T-cell (primary cell): Measurements from ENCODE around the gene DNAJC3. TPM values are rescaled to one million over a fixed set of nuclear protein-coding genes. Genes with fewer than 3 reads are reported as not detected.
A peak's percentile ranks its signal among the peaks of the same experiment; 100 is the strongest.
"Not testable (repeated sequence)": the region's sequence is repeated elsewhere in the genome, so short reads cannot be mapped to it uniquely, and the experiment has no call there.

Source experiments
- ATAC-seq, 4 experiments: fragments of 200-7000 bp in 3 of 4; fragments of 150-1000 bp in 1 of 4; cut with Tn5 transposase; replicated peaks in 1 of 4; 1 replicate in 3 of 4; 2 replicates in 1 of 4; pipeline ENCODE4 v1.10.0; 2021; ENCODE audit warnings: moderate library complexity in 3 of 4, mild to moderate bottlenecking in 2 of 4, moderate number of reproducible peaks in 1 of 4
- CTCF ChIA-PET, 2 donors: fragments of 300-600 bp; sonication (Branson Sonifier 250); formaldehyde crosslinking; loops; one replicate each; lab custom pipeline; 2022; ENCODE audit warnings: antibody characterized with exemption in 2 of 2; lab: Charles Lee
- POLR2A ChIA-PET, 2 donors: fragments of 300-600 bp; sonication (Branson Sonifier 250); formaldehyde crosslinking; loops; one replicate each; lab custom pipeline; 2022; ENCODE audit warnings: antibody characterized with exemption in 2 of 2; lab: Charles Lee
- DNase-seq, 35 experiments: peaks; one replicate each; pipeline versions ENCODE4 v3.0.0 to v3.0.0-alpha.2; 2013 to 2023
- H3K27ac ChIP-seq: one replicate; pipeline ENCODE4 v1.5.1; 2013; ENCODE audit warnings: low read length
- H3K27me3 ChIP-seq, 2 experiments: replicated peaks in 1 of 2; 1 replicate in 1 of 2; 2 replicates in 1 of 2; pipeline versions ENCODE4 v1.6.1 to v1.7.0; 2013; ENCODE audit warnings: low read length in 1 of 2, mixed read lengths in 1 of 2; ENCODE audit not compliant: control insufficient read depth in 2 of 2, insufficient read depth in 2 of 2; ENCODE audit errors: extremely low read depth in 1 of 2
- H3K36me3 ChIP-seq, 2 donors: 1 replicate in 1 of 2; 2 replicates in 1 of 2; pipeline versions ENCODE4 v1.6.1 to v1.7.0; 2013; ENCODE audit warnings: low read length in 1 of 2; ENCODE audit not compliant: control insufficient read depth in 2 of 2, insufficient read depth in 1 of 2; ENCODE audit errors: extremely low read depth in 1 of 2
- H3K4me1 ChIP-seq, 2 experiments: 1 replicate in 1 of 2; 2 replicates in 1 of 2; pipeline versions ENCODE4 v1.6.1 to v1.7.0; 2013; ENCODE audit warnings: low read length in 2 of 2, mixed read lengths in 1 of 2; ENCODE audit not compliant: insufficient read depth in 2 of 2, control insufficient read depth in 1 of 2; ENCODE audit errors: extremely low read depth in 1 of 2
- H3K4me3 ChIP-seq, 2 donors: 1 replicate in 1 of 2; 2 replicates in 1 of 2; pipeline versions ENCODE4 v1.5.1 to v1.7.0; 2013; ENCODE audit warnings: mild to moderate bottlenecking in 2 of 2, low read length in 1 of 2, moderate library complexity in 1 of 2; ENCODE audit not compliant: control insufficient read depth in 1 of 2; ENCODE audit errors: extremely low read depth in 1 of 2
- H3K9me3 ChIP-seq: 2 replicates; pipeline ENCODE4 v1.7.0; 2013
- H3K27ac Mint-ChIP-seq, 2 donors: one replicate each; pipeline ENCODE4 v1.8.0; 2020 to 2021; ENCODE audit warnings: mild to moderate bottlenecking in 2 of 2, mixed read lengths in 2 of 2
- H3K27me3 Mint-ChIP-seq, 2 donors: one replicate each; pipeline ENCODE4 v1.8.0; 2021 to 2022; ENCODE audit warnings: mixed read lengths in 2 of 2
- H3K36me3 Mint-ChIP-seq: one replicate; pipeline ENCODE4 v1.8.0; 2021; ENCODE audit warnings: mixed read lengths
- H3K4me1 Mint-ChIP-seq, 3 donors: one replicate each; pipeline ENCODE4 v1.8.0; 2020 to 2022; ENCODE audit warnings: mixed read lengths in 3 of 3, mild to moderate bottlenecking in 1 of 3
- H3K4me3 Mint-ChIP-seq, 3 donors: one replicate each; pipeline ENCODE4 v1.8.0; 2020 to 2022; ENCODE audit warnings: mild to moderate bottlenecking in 3 of 3, mixed read lengths in 3 of 3, moderate library complexity in 3 of 3
- H3K9me3 Mint-ChIP-seq, 3 donors: one replicate each; pipeline ENCODE4 v1.8.0; 2020 to 2022; ENCODE audit warnings: mixed read lengths in 3 of 3
- WGBS: methylation state at CpG from one replicate; pipeline ENCODE4 v1.1.5; 2013; ENCODE audit warnings: missing lambda C conversion rate; ENCODE audit not compliant: insufficient coverage; 5-methylcytosine and 5-hydroxymethylcytosine counted together
- total RNA-seq, 35 experiments: library from RNA in 6 of 35; stranded (reverse) in 6 of 35; fragments of 120-200 nt in 1 of 35; gene quantifications; one replicate each; pipeline versions ENCODE4 v1.2.1 to v1.2.4 and lab custom pipeline; 2013 to 2026

Gene DNAJC3
- total RNA-seq, 5 donors from 2014 or later (not counting 1 experiment from before 2014, with no cell fraction given) = 16.6 to 21.3 (median 19.8) TPM

DNA sequence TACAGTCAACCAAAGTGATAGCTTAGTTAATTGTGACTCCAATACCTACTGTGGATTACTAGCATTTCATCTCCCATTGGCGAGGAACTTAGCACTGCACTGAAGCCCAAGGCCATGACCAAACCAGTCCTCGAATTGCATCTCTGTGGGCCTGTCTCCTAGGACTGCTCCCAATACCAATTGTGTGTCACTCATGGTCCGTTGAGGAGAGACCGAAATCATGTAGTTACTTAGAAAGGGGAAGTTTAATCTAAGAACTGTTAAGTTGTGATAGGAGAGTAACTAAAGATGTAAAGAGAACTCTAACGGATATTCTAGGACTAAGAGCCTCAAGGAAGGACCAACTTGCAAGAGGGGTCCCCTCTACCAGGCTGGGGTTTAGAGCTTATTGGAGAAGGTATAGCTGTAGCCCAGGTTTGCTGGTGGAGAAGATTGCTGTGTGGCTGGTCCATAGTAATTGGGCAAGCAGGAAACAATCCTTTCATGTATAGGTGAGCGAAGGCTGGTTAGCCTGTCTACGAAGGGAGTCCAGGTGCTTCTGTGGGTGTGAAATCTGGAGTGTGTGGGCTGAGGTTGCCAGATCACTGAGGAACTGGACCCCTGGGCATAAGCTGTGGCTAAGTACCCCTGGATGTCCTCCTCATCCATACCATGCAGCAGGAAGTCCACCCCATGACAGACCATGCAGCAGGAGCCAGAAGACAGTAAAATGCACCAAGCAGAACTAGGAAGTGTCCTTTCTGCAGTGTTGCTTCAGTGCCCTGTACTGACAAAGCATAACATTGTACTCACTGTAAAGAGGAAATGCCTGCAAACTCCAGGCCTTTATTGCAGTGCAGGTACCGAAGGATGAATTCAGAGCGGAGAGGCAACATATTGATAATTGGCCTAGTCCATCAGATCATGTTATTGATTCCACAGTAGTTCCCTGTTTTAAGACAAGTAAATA, 30.8 kb downstream of the DNAJC3 start:
- Histone ChIP-seq H3K9me3 (no peaks in the 10 kb centered on the region), H3K4me3 (no peak overlapping the region), H3K36me3 (peaks cover 9 to 15% of the 10 kb centered on the region in 2 donors), H3K4me1 (peaks cover 2 to 15% of the 10 kb centered on the region in 2 experiments), H3K27ac (peak overlapping the region; percentile 13), H3K27me3 (no peaks in the 10 kb centered on the region)
- peak overlapping the region in 1 of 3 donors; percentile 3 for H3K4me3 Mint-ChIP-seq
- POLR2A ChIA-PET = interaction anchor here in 1 of 2 donors (0.6 kb wide), 1 partner anchor 46 kb away, joined by 8 read pairs; no protein-coding TSS in a partner anchor
- WGBS = 100% methylated on average over 5 of the region's 9 CpGs
- CTCF ChIA-PET = interaction anchor here in 1 of 2 donors (0.6 kb wide), 1 partner anchor 519 kb away, joined by 3 read pairs; no protein-coding TSS in a partner anchor
- H3K27me3 Mint-ChIP-seq = no peaks in the 10 kb centered on the region
- peaks cover 33% of the 10 kb centered on the region for H3K36me3 Mint-ChIP-seq
- no peak for DNase-seq
- H3K27ac Mint-ChIP-seq = peak overlapping the region in 1 of 2 donors; percentile 43
- no peaks in the 10 kb centered on the region for H3K9me3 Mint-ChIP-seq
- H3K4me1 Mint-ChIP-seq = peaks cover 42 to 58% (median 44%) of the 10 kb centered on the region in 3 donors
- no peak for ATAC-seq

DNA sequence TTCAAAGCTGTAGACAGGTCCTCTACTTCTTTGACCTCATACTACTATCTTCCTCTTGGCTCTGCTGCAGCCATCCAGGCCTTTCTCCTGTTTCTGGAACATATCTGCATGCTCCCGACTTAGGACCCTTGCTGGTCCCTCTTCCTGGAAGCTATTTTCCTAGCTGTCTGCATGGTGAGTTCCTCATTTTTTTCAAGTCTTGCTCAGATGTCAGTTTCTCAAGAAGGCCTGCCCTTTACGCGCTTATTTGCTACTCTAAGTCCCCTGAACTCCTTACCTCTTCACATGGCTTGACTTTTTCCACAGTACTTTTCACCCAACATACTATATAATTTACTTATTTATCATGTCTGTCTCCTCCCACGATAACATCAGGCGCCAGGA, 31.4 kb downstream of the DNAJC3 start:
- Mint-ChIP-seq H3K27me3 (no peaks in the 10 kb centered on the region), H3K4me3 (no peak overlapping the region), H3K9me3 (peaks cover 0 to 3% (median 0%) of the 10 kb centered on the region in 3 donors), H3K4me1 (peaks cover 35 to 52% (median 37%) of the 10 kb centered on the region in 3 donors), H3K27ac (no peak overlapping the region), H3K36me3 (peaks cover 37% of the 10 kb centered on the region)
- no peak for DNase-seq
- Histone ChIP-seq H3K36me3 (peaks cover 9 to 21% of the 10 kb centered on the region in 2 donors), H3K9me3 (no peaks in the 10 kb centered on the region), H3K27ac (no peak overlapping the region), H3K27me3 (no peaks in the 10 kb centered on the region), H3K4me1 (peaks cover 2 to 15% of the 10 kb centered on the region in 2 experiments), H3K4me3 (no peak overlapping the region)
- ChIA-PET POLR2A (no interaction called here), CTCF (no interaction called here)
- no peak for ATAC-seq
- 88% methylated on average over 3 of the region's 5 CpGs for WGBS

DNA sequence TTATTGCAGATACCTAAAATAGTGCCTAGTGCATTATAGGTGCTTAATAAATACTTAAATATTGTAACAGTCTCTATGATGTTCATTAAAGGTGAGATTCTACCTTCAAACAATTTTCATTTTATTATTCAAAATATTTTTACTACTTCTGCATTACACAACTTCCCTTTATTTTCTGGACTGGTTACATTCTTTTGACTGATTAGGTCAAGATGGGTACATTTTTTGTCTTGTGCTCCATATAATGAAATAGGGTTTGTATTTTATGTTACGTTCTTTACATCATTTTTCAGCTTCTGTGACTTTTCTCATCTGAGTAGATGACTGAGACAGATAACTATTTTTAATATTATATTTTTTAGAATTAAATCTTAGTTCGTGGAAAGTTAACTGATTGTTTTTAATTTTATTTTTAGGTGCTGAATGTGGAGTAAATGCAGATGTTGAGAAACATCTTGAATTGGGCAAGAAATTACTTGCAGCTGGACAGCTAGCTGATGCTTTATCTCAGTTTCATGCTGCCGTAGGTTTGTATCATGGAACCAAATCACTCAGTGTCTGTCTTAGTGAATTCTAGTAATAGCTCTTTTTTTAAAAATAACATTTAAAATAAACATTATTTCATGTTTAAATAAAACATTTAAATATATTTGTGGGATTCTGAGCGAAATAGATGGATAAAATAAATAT, 32.0 kb downstream of the DNAJC3 start:
- Histone ChIP-seq H3K27ac (no peak overlapping the region), H3K9me3 (no peaks in the 10 kb centered on the region), H3K4me1 (peaks cover 2 to 15% of the 10 kb centered on the region in 2 experiments), H3K4me3 (no peak overlapping the region), H3K27me3 (no peaks in the 10 kb centered on the region), H3K36me3 (peaks cover 9 to 27% of the 10 kb centered on the region in 2 donors)
- Mint-ChIP-seq H3K27ac (no peak overlapping the region), H3K4me1 (peaks cover 31 to 46% (median 32%) of the 10 kb centered on the region in 3 donors), H3K36me3 (peaks cover 42% of the 10 kb centered on the region), H3K4me3 (no peak overlapping the region), H3K27me3 (no peaks in the 10 kb centered on the region), H3K9me3 (peaks cover 0 to 3% (median 0%) of the 10 kb centered on the region in 3 donors)
- ChIA-PET CTCF (interaction anchor here in 1 of 2 donors (0.6 to 0.7 kb wide), 2 partner anchors 71 to 1688 kb away, joined by 4 read pairs; no protein-coding TSS in a partner anchor), POLR2A (interaction anchor here in 1 of 2 donors (0.5 kb wide), 1 partner anchor 1154 kb away, joined by 4 read pairs; no protein-coding TSS in a partner anchor)
- DNase-seq = no peak
- no CpG with 5 or more reads among the region's 4 CpGs for WGBS
- no peak for ATAC-seq

DNA sequence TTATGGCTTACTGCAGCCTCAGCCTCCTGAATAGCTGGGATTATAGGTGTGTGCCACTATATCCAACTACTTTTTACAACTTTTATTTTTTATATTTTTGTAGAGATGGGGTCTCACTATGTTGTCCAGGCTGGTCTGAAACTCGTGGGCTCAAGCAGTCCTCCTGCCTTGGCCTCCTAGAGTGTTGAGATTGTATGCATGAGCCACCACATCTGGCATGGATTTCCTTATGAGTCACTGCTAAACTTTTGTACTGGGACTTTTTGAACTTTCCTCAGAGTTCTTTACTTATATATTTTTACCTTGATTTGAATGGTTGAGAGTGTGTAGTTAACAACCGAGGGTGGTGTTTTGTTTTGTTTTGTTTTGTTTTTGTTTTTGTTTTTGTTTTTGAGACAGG, 33.4 kb downstream of the DNAJC3 start:
- Mint-ChIP-seq H3K4me3 (no peak overlapping the region), H3K27ac (no peak overlapping the region), H3K4me1 (peaks cover 20 to 35% (median 23%) of the 10 kb centered on the region in 3 donors), H3K36me3 (peaks cover 41% of the 10 kb centered on the region), H3K9me3 (peaks cover 0 to 3% (median 0%) of the 10 kb centered on the region in 3 donors), H3K27me3 (no peaks in the 10 kb centered on the region)
- DNase-seq (no peak), ATAC-seq (no peak)
- CTCF ChIA-PET = no interaction called here
- WGBS = no CpG with 5 or more reads among the region's 2 CpGs
- Histone ChIP-seq H3K4me3 (no peak overlapping the region), H3K27me3 (no peaks in the 10 kb centered on the region), H3K27ac (no peak overlapping the region), H3K4me1 (peaks cover 2 to 15% of the 10 kb centered on the region in 2 experiments), H3K36me3 (peaks cover 9 to 27% of the 10 kb centered on the region in 2 donors), H3K9me3 (no peaks in the 10 kb centered on the region)
- POLR2A ChIA-PET = no interaction called here

DNA sequence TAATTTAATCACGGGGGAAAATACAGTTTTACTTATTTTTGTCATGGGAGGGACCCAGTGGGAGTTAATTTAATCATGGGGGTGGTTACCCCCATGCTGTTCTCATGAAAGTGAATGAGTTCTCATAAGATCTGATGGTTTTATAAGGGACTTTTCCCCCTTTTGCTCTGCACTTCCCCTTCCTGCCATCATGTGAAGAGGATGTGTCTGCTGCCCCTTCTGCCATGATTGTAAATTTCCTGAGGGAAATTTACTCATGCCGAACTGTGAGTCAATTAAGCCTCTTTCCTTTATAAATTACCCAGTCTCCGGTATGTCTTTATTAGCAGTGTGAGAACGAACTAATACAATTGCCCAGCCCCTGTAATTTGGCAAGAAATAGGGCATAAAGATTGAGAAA, 35.9 kb downstream of the DNAJC3 start:
- not testable (repeated sequence) for H3K9me3 ChIP-seq, ATAC-seq

More for the DNA sequence above, 35.9 kb downstream of the DNAJC3 start:
- Mint-ChIP-seq H3K4me1 (peaks cover 0 to 12% (median 4%) of the 10 kb centered on the region in 3 donors), H3K36me3 (peaks cover 58% of the 10 kb centered on the region)
- ChIA-PET POLR2A (interaction anchor here in 1 of 2 donors (0.7 kb wide), 1 partner anchor 1624 kb away, joined by 4 read pairs; no protein-coding TSS in a partner anchor), CTCF (interaction anchor here (0.6 kb wide), 2 partner anchors 9 to 33 kb away, joined by 3 read pairs; no protein-coding TSS in a partner anchor)
- not testable (repeated sequence) for H3K27me3 ChIP-seq, H3K9me3 Mint-ChIP-seq, DNase-seq, H3K4me3 Mint-ChIP-seq, H3K27me3 Mint-ChIP-seq, H3K27ac Mint-ChIP-seq, H3K4me3 ChIP-seq, H3K4me1 ChIP-seq, H3K27ac ChIP-seq
- H3K36me3 ChIP-seq = peaks cover 9 to 27% of the 10 kb centered on the region in 2 donors
- WGBS = no CpG with 5 or more reads among the region's 4 CpGs
